ENCODE data around the gene SOAT1. TPM values are rescaled to one million over a fixed set of nuclear protein-coding genes. Genes with fewer than 3 reads are reported as not detected.

SOAT1 gene
- total RNA-seq, 2 donors from 2014 or later: 36.1 to 37.9 TPM

- H3K4me1 ChIP-seq: no peaks in the 10 kb centered on the region
- H3K9ac ChIP-seq (ENCODE audit: low read depth in 2 of 2, low read length in 2 of 2): no peak overlapping the region
- no peaks in the 10 kb centered on the region for H3K36me3 ChIP-seq
- H3K9me3 ChIP-seq: no peaks in the 10 kb centered on the region
- H3K4me3 ChIP-seq: no peak overlapping the region
- intact Hi-C loops (cut with DNase I): no loop called here
- H3K27ac ChIP-seq: no peak overlapping the region
- TF ChIP-seq CTCF (IDR thresholded peaks at IDR 0.05): no peak
- H3K27me3 ChIP-seq: no peaks in the 10 kb centered on the region
- no peak for DNase-seq
Measured at GRCh38 chr1:179313004-179313403, 19.4 kb downstream of the SOAT1 start.

- Histone ChIP-seq H3K9ac (ENCODE audit: low read depth in 2 of 2, low read length in 2 of 2) (no peak overlapping the region), H3K36me3 (no peaks in the 10 kb centered on the region)
Measured at GRCh38 chr1:179314928-179315327, 21.3 kb downstream of the SOAT1 start.

GRCh38 chr1:179318491-179318890 is 24.9 kb downstream of the SOAT1 start:
- intact Hi-C loops (cut with DNase I): no loop called here

More at GRCh38 chr1:179314928-179315327, 21.3 kb downstream of the SOAT1 start:
- Histone ChIP-seq H3K4me1 (no peaks in the 10 kb centered on the region), H3K9me3 (no peaks in the 10 kb centered on the region), H3K27ac (no peak overlapping the region), H3K4me3 (no peak overlapping the region), H3K27me3 (no peaks in the 10 kb centered on the region)
- no peak for TF ChIP-seq CTCF (IDR thresholded peaks at IDR 0.05)
- DNase-seq: no peak
- intact Hi-C loops (cut with DNase I): no loop called here

GRCh38 chr1:179321533-179322216 is 28.1 kb downstream of the SOAT1 start:
- Histone ChIP-seq H3K27me3 (no peaks in the 10 kb centered on the region), H3K9me3 (no peaks in the 10 kb centered on the region), H3K4me3 (no peak overlapping the region), H3K27ac (no peak overlapping the region), H3K4me1 (no peaks in the 10 kb centered on the region), H3K9ac (ENCODE audit: low read depth in 2 of 2, low read length in 2 of 2) (no peak overlapping the region), H3K36me3 (no peaks in the 10 kb centered on the region)
- DNase-seq: no peak
- TF ChIP-seq CTCF (IDR thresholded peaks at IDR 0.05): no peak
- intact Hi-C loops (cut with DNase I): no loop called here

More at GRCh38 chr1:179318491-179318890, 24.9 kb downstream of the SOAT1 start:
- Histone ChIP-seq H3K27ac (no peak overlapping the region), H3K9ac (ENCODE audit: low read depth in 2 of 2, low read length in 2 of 2) (no peak overlapping the region), H3K36me3 (no peaks in the 10 kb centered on the region), H3K9me3 (no peaks in the 10 kb centered on the region), H3K4me3 (no peak overlapping the region), H3K4me1 (no peaks in the 10 kb centered on the region), H3K27me3 (no peaks in the 10 kb centered on the region)
- TF ChIP-seq CTCF (IDR thresholded peaks at IDR 0.05): no peak
- DNase-seq: no peak

- DNase-seq: no peak
- no peak overlapping the region for H3K9ac ChIP-seq (ENCODE audit: low read depth in 2 of 2, low read length in 2 of 2)
- no peaks in the 10 kb centered on the region for H3K9me3 ChIP-seq
- TF ChIP-seq CTCF (IDR thresholded peaks at IDR 0.05): no peak
- H3K27ac ChIP-seq: no peak overlapping the region
- no peak overlapping the region for H3K4me3 ChIP-seq
- intact Hi-C loops (cut with DNase I): no loop called here
- no peaks in the 10 kb centered on the region for H3K27me3 ChIP-seq
- no peaks in the 10 kb centered on the region for H3K4me1 ChIP-seq
- no peaks in the 10 kb centered on the region for H3K36me3 ChIP-seq
Measured at GRCh38 chr1:179322557-179322956, 29.0 kb downstream of the SOAT1 start.

Data from colonic mucosa (tissue), 4 donors.